GM19438 (cell line): ENCODE data around the gene CHIC2.
"Not testable (repeated sequence)": the region's sequence is repeated elsewhere in the genome, so short reads cannot be mapped to it uniquely, and the experiment has no call there.

Experiments
- ATAC-seq: cut with Tn5 transposase; IDR thresholded peaks from one replicate; pipeline ENCODE4 v1.9.1; 2021; ENCODE audit warnings: low read depth; ENCODE audit not compliant: unreplicated experiment

The CHIC2 gene

GRCh38 chr4:54062392-54062791 lies 2.0 kb downstream of the CHIC2 start:
- ATAC-seq = no peak

GRCh38 chr4:54061873-54062272 lies 2.5 kb downstream of the CHIC2 start:
- no peak for ATAC-seq

GRCh38 chr4:54061067-54061466 lies 3.3 kb downstream of the CHIC2 start:
- no peak for ATAC-seq

GRCh38 chr4:54060116-54060515 lies 4.3 kb downstream of the CHIC2 start:
- no peak for ATAC-seq

- no peak for ATAC-seq
These were observed 6.2 kb downstream of the CHIC2 start for GRCh38 chr4:54058171-54058570.

- ATAC-seq = no peak
These were observed 8.0 kb downstream of the CHIC2 start for GRCh38 chr4:54056360-54056759.

GRCh38 chr4:54055494-54055893 lies 8.9 kb downstream of the CHIC2 start:
- no peak for ATAC-seq

- ATAC-seq = no peak
These were observed 9.9 kb downstream of the CHIC2 start for GRCh38 chr4:54054501-54054900.

GRCh38 chr4:54053322-54053721 lies 11.1 kb downstream of the CHIC2 start:
- not testable (repeated sequence) for ATAC-seq

- ATAC-seq = no peak
These were observed 14.0 kb downstream of the CHIC2 start for GRCh38 chr4:54050214-54050904.

- ATAC-seq = not testable (repeated sequence)
These were observed 20.8 kb downstream of the CHIC2 start for GRCh38 chr4:54043630-54044029.

GRCh38 chr4:54041933-54042332 lies 22.5 kb downstream of the CHIC2 start:
- ATAC-seq = no peak

GRCh38 chr4:54041100-54041499 lies 23.3 kb downstream of the CHIC2 start:
- ATAC-seq = no peak

- ATAC-seq = no peak
These were observed 26.3 kb downstream of the CHIC2 start for GRCh38 chr4:54038056-54038455.

GRCh38 chr4:54036184-54036583 lies 28.2 kb downstream of the CHIC2 start:
- no peak for ATAC-seq

GRCh38 chr4:54032558-54033135 lies 31.8 kb downstream of the CHIC2 start:
- ATAC-seq = peak; percentile 62

- ATAC-seq = no peak
These were observed 37.1 kb downstream of the CHIC2 start for GRCh38 chr4:54027311-54027710.

GRCh38 chr4:54025582-54025981 lies 38.8 kb downstream of the CHIC2 start:
- ATAC-seq = no peak

GRCh38 chr4:54023019-54023418 lies 41.4 kb downstream of the CHIC2 start:
- not testable (repeated sequence) for ATAC-seq

- ATAC-seq = no peak
These were observed 46.4 kb downstream of the CHIC2 start for GRCh38 chr4:54017974-54018373.

GRCh38 chr4:54017308-54017707 lies 47.1 kb downstream of the CHIC2 start:
- no peak for ATAC-seq

- ATAC-seq = no peak
These were observed 47.9 kb downstream of the CHIC2 start for GRCh38 chr4:54016504-54016903.
